NB4 (cell line): ENCODE data around the gene SIX3.

Source experiments
- CTCF ChIP-seq: IDR thresholded peaks from one replicate; pipeline ENCODE4 v1.5.1; 2012; ENCODE audit warnings: low read depth, low read length
- MAX ChIP-seq: IDR thresholded peaks from 2 replicates; pipeline ENCODE4 v1.6.1; 2011; ENCODE audit warnings: low read depth, low read length
- MYC ChIP-seq: IDR thresholded peaks from 2 replicates; pipeline ENCODE4 v1.6.1; 2011; ENCODE audit warnings: low read depth, low read length
- POLR2A ChIP-seq: IDR thresholded peaks from 2 replicates; pipeline ENCODE4 v1.6.1; 2011; ENCODE audit warnings: mild to moderate bottlenecking; ENCODE audit not compliant: insufficient read length; ENCODE audit errors: extremely low read depth

GRCh38 chr2:44943031-44943692, 1.7 kb downstream of the SIX3 start:
- no peak for TF ChIP-seq CTCF
- no peak for TF ChIP-seq POLR2A
- TF ChIP-seq MAX: no peak
- no peak for TF ChIP-seq MYC
